Sigmoid colon (tissue), 7 donors: ENCODE results near the gene LYPD6B. TPM values are rescaled to one million over a fixed set of nuclear protein-coding genes. Genes with fewer than 3 reads are reported as not detected.

ENCODE experiments used
- DNase-seq: peaks from one replicate; pipeline ENCODE4 v3.0.0-alpha.2; 2019
- H3K27ac ChIP-seq, 4 donors: fragments of 200-600 bp; sonication (generic); one replicate each; pipeline ENCODE4 v1.5.1; 2016 to 2019; ENCODE audit warnings: mild to moderate bottlenecking in 1 of 4
- H3K27me3 ChIP-seq, 3 donors: fragments of 200-600 bp; sonication (generic); one replicate each; pipeline ENCODE4 v1.5.1; 2019; ENCODE audit warnings: mild to moderate bottlenecking in 1 of 3
- H3K36me3 ChIP-seq, 4 donors: fragments of 200-600 bp; sonication (generic); one replicate each; pipeline ENCODE4 v1.5.1; 2016 to 2019
- H3K4me1 ChIP-seq, 4 donors: fragments of 200-600 bp; sonication (generic); one replicate each; pipeline ENCODE4 v1.5.1; 2017 to 2019
- H3K4me3 ChIP-seq, 4 donors: fragments of 200-600 bp; sonication (generic); one replicate each; pipeline ENCODE4 v1.5.1; 2017 to 2019; ENCODE audit warnings: mild to moderate bottlenecking in 2 of 4, moderate library complexity in 1 of 4
- H3K9me3 ChIP-seq, 4 donors: fragments of 200-600 bp in 3 of 4; sonication (generic) in 3 of 4; one replicate each; pipeline versions ENCODE4 v1.5.1 to v1.6.1; 2013 to 2019
- EP300 ChIP-seq, 4 donors: sonication (generic); formaldehyde crosslinking; IDR thresholded peaks; one replicate each; pipeline ENCODE4 v1.6.1; 2017; ENCODE audit warnings: antibody characterized with exemption in 4 of 4
- POLR2A ChIP-seq, 2 donors: fragments of 450-650 bp; IDR thresholded peaks; one replicate each; pipeline ENCODE4 v1.6.1; 2016; ENCODE audit warnings: antibody characterized with exemption in 2 of 2, mild to moderate bottlenecking in 2 of 2, moderate library complexity in 2 of 2
- POLR2AphosphoS5 ChIP-seq, 4 donors: sonication (generic); formaldehyde crosslinking; IDR thresholded peaks; one replicate each; pipeline ENCODE4 v1.6.1; 2017; ENCODE audit warnings: antibody characterized with exemption in 4 of 4
- WGBS, 2 donors: extraction: QIAGEN DNeasy Blood & Tissue Kit; methylation state at CpG; one replicate each; pipeline ENCODE4 v1.1.7; 2013; 5-methylcytosine and 5-hydroxymethylcytosine counted together
- intact Hi-C: fragments of 100-400 bp; cut with DNase I; formaldehyde crosslinking; loops from one replicate; pipeline ENCODE4 v1.15.1; 2023
- polyA plus RNA-seq, 3 donors: library from polyadenylated mRNA; stranded (reverse); fragments of 200-250 nt; gene quantifications; one replicate each; pipeline ENCODE4 v1.2.3, GENCODE V29; 2013
- total RNA-seq, 4 donors: library from RNA; depleted of rRNA; stranded (reverse); fragments of >200 nt; gene quantifications; one replicate each; pipeline ENCODE4 v1.1.0, GENCODE V29; 2016
- TF ChIP-seq, protein P1 (sequence below), 4 experiments: fragments of 450-650 bp in 3 of 4; fragments of 200-600 bp in 1 of 4; IDR thresholded peaks; one replicate each; pipeline ENCODE4 v1.5.1; 2016 to 2019; ENCODE audit warnings: antibody characterized with exemption in 4 of 4, mild to moderate bottlenecking in 3 of 4, moderate library complexity in 2 of 4
- donor health status: healthy with polysubstance abuse.
- donor health status: Bipolar disorder and iron deficiency.
- donor health status: healthy.

The LYPD6B gene
- total and polyA plus RNA-seq, 7 donors: 0.66 to 2.1 (median 1.5) TPM; not detected in 3

DNA sequence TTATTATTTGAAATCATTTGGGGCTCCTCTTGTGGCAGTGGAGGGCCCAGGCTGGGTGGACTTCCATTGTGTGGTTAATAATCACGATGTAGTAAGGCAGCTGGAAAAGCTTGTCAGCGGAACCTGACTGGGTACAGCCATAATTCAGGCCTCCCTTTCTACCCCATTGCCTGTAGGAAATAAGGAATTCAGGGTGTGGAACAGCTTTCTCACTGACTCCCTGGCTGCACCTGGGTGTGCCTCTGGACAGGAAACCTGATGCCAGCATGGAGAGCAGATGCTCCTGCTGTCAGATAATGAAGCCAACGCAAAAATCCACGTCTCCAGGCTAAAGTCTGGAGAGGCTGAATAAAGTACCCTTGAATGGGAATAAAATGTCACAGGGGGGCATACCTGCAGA lies 44.2 kb downstream of the LYPD6B start:
- no peak for DNase-seq
- WGBS, 2 donors: 68 to 79% methylated on average over 4 of the region's 4 CpGs
- intact Hi-C loops: no loop called here
- no peak overlapping the region for H3K27ac ChIP-seq
- TF ChIP-seq EP300 (IDR thresholded peaks at IDR 0.05): no peak
- TF ChIP-seq, protein P1, sequence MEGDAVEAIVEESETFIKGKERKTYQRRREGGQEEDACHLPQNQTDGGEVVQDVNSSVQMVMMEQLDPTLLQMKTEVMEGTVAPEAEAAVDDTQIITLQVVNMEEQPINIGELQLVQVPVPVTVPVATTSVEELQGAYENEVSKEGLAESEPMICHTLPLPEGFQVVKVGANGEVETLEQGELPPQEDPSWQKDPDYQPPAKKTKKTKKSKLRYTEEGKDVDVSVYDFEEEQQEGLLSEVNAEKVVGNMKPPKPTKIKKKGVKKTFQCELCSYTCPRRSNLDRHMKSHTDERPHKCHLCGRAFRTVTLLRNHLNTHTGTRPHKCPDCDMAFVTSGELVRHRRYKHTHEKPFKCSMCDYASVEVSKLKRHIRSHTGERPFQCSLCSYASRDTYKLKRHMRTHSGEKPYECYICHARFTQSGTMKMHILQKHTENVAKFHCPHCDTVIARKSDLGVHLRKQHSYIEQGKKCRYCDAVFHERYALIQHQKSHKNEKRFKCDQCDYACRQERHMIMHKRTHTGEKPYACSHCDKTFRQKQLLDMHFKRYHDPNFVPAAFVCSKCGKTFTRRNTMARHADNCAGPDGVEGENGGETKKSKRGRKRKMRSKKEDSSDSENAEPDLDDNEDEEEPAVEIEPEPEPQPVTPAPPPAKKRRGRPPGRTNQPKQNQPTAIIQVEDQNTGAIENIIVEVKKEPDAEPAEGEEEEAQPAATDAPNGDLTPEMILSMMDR (IDR thresholded peaks at IDR 0.05): no peak
- no peak for TF ChIP-seq POLR2A (IDR thresholded peaks at IDR 0.05)
- no peak for TF ChIP-seq POLR2AphosphoS5 (IDR thresholded peaks at IDR 0.05)
- H3K9me3 ChIP-seq: no peaks in the 10 kb centered on the region
- no peaks in the 10 kb centered on the region for H3K4me1 ChIP-seq
- H3K4me3 ChIP-seq: no peak overlapping the region
- H3K27me3 ChIP-seq: no peaks in the 10 kb centered on the region
- no peaks in the 10 kb centered on the region for H3K36me3 ChIP-seq

DNA sequence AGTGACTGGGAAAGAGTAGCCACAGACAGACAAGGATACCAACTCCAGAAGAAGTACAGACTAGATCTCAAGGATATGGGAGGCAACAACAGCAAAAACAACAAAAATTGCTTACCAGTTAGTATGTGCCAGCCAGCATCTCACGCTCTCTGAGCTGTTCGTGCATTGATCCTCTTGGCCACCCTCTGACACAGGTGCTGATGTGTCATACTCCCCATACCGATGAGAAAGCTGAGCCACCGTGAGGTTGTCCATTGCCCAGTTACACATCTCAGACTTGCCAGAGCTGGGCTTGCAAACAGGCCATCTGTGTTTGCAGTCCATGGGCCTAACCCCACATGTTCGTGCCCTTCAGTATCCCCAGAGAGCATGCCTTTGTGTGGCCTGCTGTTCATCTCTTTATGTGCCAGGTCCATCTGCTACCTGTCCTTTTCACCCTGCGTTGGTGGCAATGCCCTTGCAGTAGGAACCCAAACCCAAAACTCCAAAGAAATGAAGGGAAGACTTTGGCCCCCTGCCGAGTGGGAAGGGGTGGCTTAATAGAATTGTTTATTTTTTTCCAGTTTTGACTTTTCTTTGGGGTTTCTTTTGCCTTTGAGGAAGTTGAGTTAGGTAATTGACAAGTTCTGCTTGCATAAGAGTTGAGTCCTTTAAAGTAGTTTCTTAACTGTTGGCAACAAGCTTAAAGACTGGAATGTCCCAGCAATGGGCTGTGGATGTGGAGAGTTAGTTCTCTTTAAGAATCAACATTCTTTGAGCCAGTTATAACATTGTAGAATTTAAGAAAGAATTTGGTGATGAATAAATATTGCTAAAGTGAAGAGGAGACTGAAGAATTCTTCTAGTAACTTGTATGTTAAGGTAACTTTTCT lies 46.7 kb downstream of the LYPD6B start:
- WGBS, 2 donors: 89 to 93% methylated on average over 7 of the region's 7 CpGs

DNA sequence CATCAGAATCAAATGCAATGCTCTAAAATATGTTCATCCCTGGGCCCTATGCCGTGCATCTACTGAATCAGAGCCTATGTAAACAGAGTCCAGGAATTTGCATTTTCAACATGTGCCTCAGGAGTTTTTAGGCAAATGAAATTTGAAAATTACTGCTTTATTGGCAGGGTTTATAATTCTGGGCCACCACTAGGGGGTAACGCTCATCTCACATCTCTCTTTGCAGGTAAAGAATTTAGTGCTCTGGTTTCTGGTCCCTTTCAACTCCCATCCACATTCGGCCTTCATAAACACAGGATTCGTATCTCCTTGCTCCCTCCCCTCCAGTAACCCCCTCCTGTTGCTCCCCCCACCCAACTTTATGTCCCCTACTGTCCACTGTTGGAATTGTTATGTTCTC lies 49.3 kb downstream of the LYPD6B start:
- TF ChIP-seq, protein P1 (IDR thresholded peaks at IDR 0.05): no peak
- DNase-seq: no peak
- no peak overlapping the region for H3K27ac ChIP-seq
- H3K4me3 ChIP-seq: no peak overlapping the region
- intact Hi-C loops: no loop called here
- H3K36me3 ChIP-seq: no peaks in the 10 kb centered on the region
- H3K9me3 ChIP-seq: no peaks in the 10 kb centered on the region
- no peaks in the 10 kb centered on the region for H3K4me1 ChIP-seq
- 63 to 83% methylated on average over 4 of the region's 4 CpGs for WGBS, 2 donors
- no peaks in the 10 kb centered on the region for H3K27me3 ChIP-seq

More for the DNA sequence above, 46.7 kb downstream of the LYPD6B start:
- Histone ChIP-seq H3K27ac (no peak overlapping the region), H3K9me3 (no peaks in the 10 kb centered on the region), H3K27me3 (no peaks in the 10 kb centered on the region), H3K4me3 (no peak overlapping the region), H3K36me3 (no peaks in the 10 kb centered on the region), H3K4me1 (no peaks in the 10 kb centered on the region)
- DNase-seq: no peak
- TF ChIP-seq, protein P1 (IDR thresholded peaks at IDR 0.05): no peak
- TF ChIP-seq EP300 (IDR thresholded peaks at IDR 0.05): no peak
- TF ChIP-seq POLR2AphosphoS5 (IDR thresholded peaks at IDR 0.05): no peak
- no peak for TF ChIP-seq POLR2A (IDR thresholded peaks at IDR 0.05)
- intact Hi-C loops: no loop called here

DNA sequence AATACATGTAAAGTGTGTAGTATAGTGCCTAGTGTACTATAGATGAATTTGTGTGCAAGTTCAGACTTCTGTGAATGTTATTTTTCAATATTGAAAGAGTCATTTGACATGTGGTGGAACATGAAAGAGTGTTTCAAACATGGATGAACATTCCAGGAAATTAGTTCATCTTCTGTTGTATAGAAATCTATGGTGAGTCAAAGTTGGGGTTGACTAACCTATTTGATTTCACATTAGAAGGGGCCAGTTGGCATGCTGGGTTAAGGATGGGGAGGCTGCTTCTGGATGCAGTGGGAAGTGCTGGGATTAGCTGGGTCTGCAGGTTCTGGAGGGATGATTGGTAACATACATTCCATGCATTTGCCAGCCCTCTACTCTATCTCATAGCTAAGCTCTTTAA lies 50.6 kb downstream of the LYPD6B start:
- no peak overlapping the region for H3K4me3 ChIP-seq
- no peak for TF ChIP-seq EP300 (IDR thresholded peaks at IDR 0.05)
- TF ChIP-seq POLR2AphosphoS5 (IDR thresholded peaks at IDR 0.05): no peak
- DNase-seq: no peak
- no peak overlapping the region for H3K27ac ChIP-seq
- no peaks in the 10 kb centered on the region for H3K9me3 ChIP-seq
- intact Hi-C loops: no loop called here
- H3K36me3 ChIP-seq: no peaks in the 10 kb centered on the region
- H3K4me1 ChIP-seq: no peaks in the 10 kb centered on the region
- no peaks in the 10 kb centered on the region for H3K27me3 ChIP-seq

DNA sequence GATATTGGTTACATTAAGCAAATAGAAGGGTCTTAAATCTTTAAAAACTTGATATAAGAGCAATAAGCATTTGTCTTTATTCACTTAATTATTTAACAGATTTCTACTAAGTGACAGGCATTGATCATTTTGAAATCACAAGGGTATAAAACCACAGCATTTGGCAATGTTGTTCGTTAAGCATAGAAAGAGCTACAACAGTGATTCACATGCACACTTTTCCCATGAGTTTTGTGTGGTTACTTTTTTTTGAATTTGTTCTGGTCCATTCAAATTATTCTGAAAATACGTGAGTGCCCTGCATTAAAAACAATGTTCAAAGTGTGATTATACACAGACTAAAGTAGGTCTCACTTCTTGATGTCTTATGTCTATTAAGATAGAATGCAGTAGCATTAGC lies 52.2 kb downstream of the LYPD6B start:
- H3K4me3 ChIP-seq: no peak overlapping the region
- 85 to 88% methylated on average over 2 of the region's 2 CpGs for WGBS, 2 donors
- no peak for DNase-seq
- no peaks in the 10 kb centered on the region for H3K36me3 ChIP-seq
- H3K27ac ChIP-seq: no peak overlapping the region
- no peaks in the 10 kb centered on the region for H3K27me3 ChIP-seq
- no peaks in the 10 kb centered on the region for H3K4me1 ChIP-seq
- no peaks in the 10 kb centered on the region for H3K9me3 ChIP-seq
- no peak for TF ChIP-seq POLR2A (IDR thresholded peaks at IDR 0.05)
- intact Hi-C loops: no loop called here

DNA sequence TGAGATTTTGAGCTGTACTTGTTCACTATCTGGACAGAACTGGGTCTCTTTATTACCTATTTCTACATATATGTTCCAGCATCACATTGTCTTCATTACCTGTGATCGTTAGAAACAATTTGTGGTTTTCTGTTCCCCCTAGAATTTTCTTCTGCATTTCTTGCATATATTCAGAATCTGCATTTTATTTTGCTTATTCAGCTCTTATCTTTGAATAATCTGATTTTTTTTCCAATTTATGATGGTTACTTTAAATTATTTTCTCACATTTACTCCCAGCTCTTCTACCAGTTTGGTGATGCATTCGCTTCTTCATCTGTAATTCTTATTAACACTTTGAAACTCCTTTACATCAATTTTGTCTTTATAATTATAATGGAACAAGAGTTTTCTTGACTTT lies 55.1 kb downstream of the LYPD6B start:
- Histone ChIP-seq H3K9me3 (no peaks in the 10 kb centered on the region), H3K27me3 (no peaks in the 10 kb centered on the region), H3K4me1 (no peaks in the 10 kb centered on the region), H3K27ac (no peak overlapping the region), H3K4me3 (no peak overlapping the region), H3K36me3 (no peaks in the 10 kb centered on the region)
- WGBS, 2 donors: 89 to 96% methylated on average over 2 of the region's 2 CpGs
- intact Hi-C loops: no loop called here
- no peak for TF ChIP-seq EP300 (IDR thresholded peaks at IDR 0.05)
- TF ChIP-seq POLR2AphosphoS5 (IDR thresholded peaks at IDR 0.05): no peak
- no peak for TF ChIP-seq POLR2A (IDR thresholded peaks at IDR 0.05)
- TF ChIP-seq, protein P1 (IDR thresholded peaks at IDR 0.05): no peak
- no peak for DNase-seq
